ENCODE measurements around the gene PID1. TPM values are rescaled to one million over a fixed set of nuclear protein-coding genes. Genes with fewer than 3 reads are reported as not detected.
"Not testable (repeated sequence)": the region's sequence is repeated elsewhere in the genome, so short reads cannot be mapped to it uniquely, and the experiment has no call there.

Gene PID1
- total and polyA plus RNA-seq, 11 donors = 2.1 to 17.7 (median 7.1) TPM

- H3K27ac ChIP-seq = peak overlapping the region in 10 of 12 donors; percentile 2 to 71 (median 34)
- no peak overlapping the region for H3K4me3 ChIP-seq
- intact Hi-C loops (cut with DNase I) = no loop called here
- WGBS, 4 donors = 45 to 56% (median 51%) methylated on average over 5 of the region's 5 CpGs
- no peaks in the 10 kb centered on the region for H3K27me3 ChIP-seq
- no peak for TF ChIP-seq POLR2A (IDR thresholded peaks at IDR 0.05)
- TF ChIP-seq, protein P1, sequence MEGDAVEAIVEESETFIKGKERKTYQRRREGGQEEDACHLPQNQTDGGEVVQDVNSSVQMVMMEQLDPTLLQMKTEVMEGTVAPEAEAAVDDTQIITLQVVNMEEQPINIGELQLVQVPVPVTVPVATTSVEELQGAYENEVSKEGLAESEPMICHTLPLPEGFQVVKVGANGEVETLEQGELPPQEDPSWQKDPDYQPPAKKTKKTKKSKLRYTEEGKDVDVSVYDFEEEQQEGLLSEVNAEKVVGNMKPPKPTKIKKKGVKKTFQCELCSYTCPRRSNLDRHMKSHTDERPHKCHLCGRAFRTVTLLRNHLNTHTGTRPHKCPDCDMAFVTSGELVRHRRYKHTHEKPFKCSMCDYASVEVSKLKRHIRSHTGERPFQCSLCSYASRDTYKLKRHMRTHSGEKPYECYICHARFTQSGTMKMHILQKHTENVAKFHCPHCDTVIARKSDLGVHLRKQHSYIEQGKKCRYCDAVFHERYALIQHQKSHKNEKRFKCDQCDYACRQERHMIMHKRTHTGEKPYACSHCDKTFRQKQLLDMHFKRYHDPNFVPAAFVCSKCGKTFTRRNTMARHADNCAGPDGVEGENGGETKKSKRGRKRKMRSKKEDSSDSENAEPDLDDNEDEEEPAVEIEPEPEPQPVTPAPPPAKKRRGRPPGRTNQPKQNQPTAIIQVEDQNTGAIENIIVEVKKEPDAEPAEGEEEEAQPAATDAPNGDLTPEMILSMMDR (IDR thresholded peaks at IDR 0.05) = no peak
- peaks cover 0 to 46% (median 17%) of the 10 kb centered on the region in 12 donors for H3K4me1 ChIP-seq
- DNase-seq = no peak
- peak in 1 of 4 donors; percentile 16 for ATAC-seq
- H3K9me3 ChIP-seq = peaks cover 0 to 9% (median 1%) of the 10 kb centered on the region in 12 donors
- H3K36me3 ChIP-seq = no peaks in the 10 kb centered on the region
Observed at GRCh38 chr2:229084447-229084846, 186.6 kb downstream of the PID1 start.

DNA sequence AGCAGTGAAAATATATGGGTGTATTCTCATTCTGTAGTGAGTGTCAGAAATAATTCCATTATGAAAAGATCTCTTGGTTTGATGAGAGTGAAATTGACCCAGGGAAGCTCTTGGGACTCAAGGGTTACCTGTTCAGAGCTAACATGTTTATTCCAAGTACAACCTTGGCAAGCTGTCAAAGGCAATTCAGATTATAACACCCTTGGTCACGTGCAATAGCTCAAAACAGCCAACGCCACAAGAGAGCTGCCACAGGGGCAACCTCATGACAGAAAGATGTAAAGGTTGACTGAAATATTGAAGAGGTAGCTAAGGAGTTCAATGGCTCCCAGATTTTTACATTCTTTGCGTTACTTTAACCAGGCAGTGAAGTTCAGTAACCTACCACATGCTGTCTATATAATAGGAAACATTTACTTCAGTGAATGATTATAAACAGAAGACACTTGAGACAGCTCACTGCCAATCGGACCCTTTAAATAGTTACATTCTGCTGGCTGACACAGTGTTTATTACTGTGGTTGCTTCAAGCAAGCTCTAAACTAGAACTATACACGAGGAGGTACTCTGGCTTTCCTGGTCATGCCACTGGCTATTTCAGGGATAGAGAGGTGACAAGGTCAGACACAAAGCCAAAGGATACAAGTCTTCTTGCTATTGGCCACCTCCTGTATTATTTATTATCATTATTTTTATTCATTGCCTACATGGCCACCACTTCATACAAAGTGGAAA is 187.3 kb downstream of the PID1 start:
- Histone ChIP-seq H3K27ac (peak overlapping the region in 11 of 12 donors; percentile 2 to 71 (median 33)), H3K9me3 (peaks cover 0 to 9% (median 1%) of the 10 kb centered on the region in 12 donors), H3K4me1 (peaks cover 0 to 40% (median 16%) of the 10 kb centered on the region in 12 donors), H3K27me3 (no peaks in the 10 kb centered on the region), H3K36me3 (no peaks in the 10 kb centered on the region), H3K4me3 (no peak overlapping the region)
- intact Hi-C loops (cut with DNase I) = no loop called here
- ATAC-seq = peak; percentile 76 to 91 (median 84)
- DNase-seq = peak in 2 of 5 donors; percentile 17 to 53
- 35 to 43% (median 40%) methylated on average over 5 of the region's 5 CpGs for WGBS, 4 donors
- no peak for TF ChIP-seq POLR2A (IDR thresholded peaks at IDR 0.05)
- TF ChIP-seq, protein P1 (IDR thresholded peaks at IDR 0.05) = no peak

GRCh38 chr2:229081411-229081810 is 189.7 kb downstream of the PID1 start:
- Histone ChIP-seq H3K9me3 (peaks cover 0 to 14% (median 1%) of the 10 kb centered on the region in 12 donors), H3K4me1 (peaks cover 0 to 18% (median 2%) of the 10 kb centered on the region in 12 donors), H3K36me3 (no peaks in the 10 kb centered on the region), H3K27ac (no peak overlapping the region), H3K27me3 (no peaks in the 10 kb centered on the region), H3K4me3 (no peak overlapping the region)
- WGBS, 4 donors = 35 to 55% (median 42%) methylated on average over 1 of the region's 1 CpG
- TF ChIP-seq, protein P1 (IDR thresholded peaks at IDR 0.05) = no peak
- TF ChIP-seq POLR2A (IDR thresholded peaks at IDR 0.05) = no peak
- DNase-seq = no peak
- intact Hi-C loops (cut with DNase I) = no loop called here
- ATAC-seq = no peak

DNA sequence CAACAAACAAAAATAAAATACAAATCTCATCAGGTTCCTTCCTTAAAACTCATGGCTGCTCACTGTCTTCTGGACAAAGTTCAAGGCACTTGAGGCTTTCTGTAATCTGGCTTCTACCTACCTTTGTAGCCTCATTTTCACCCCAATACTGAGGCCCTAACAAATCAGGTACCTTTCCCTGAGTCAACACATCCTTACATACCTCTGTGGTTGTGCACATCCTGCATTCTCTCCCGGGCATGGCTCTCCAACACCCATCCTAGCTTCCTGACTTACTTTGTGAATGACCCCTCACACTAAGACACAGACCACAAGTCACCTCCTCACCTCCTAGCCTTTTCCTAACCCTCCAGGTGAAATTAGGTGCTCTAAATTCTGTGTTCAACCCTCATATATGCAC is 190.9 kb downstream of the PID1 start:
- Histone ChIP-seq H3K4me3 (no peak overlapping the region), H3K4me1 (peaks cover 0 to 18% (median 2%) of the 10 kb centered on the region in 12 donors), H3K27me3 (no peaks in the 10 kb centered on the region), H3K36me3 (no peaks in the 10 kb centered on the region), H3K27ac (no peak overlapping the region), H3K9me3 (peaks cover 0 to 26% (median 8%) of the 10 kb centered on the region in 12 donors)
- no peak for ATAC-seq
- no peak for TF ChIP-seq POLR2A (IDR thresholded peaks at IDR 0.05)
- TF ChIP-seq, protein P1 (IDR thresholded peaks at IDR 0.05) = no peak
- 59 to 77% (median 67%) methylated on average over 1 of the region's 1 CpG for WGBS, 4 donors
- intact Hi-C loops (cut with DNase I) = no loop called here
- DNase-seq = no peak

- H3K36me3 ChIP-seq; DNase-seq; H3K27me3 ChIP-seq; H3K4me3 ChIP-seq; intact Hi-C loops (cut with DNase I); H3K4me1 ChIP-seq; ATAC-seq; H3K27ac ChIP-seq: not testable (repeated sequence)
- 86 to 94% (median 90%) methylated on average over 2 of the region's 2 CpGs for WGBS, 4 donors
- H3K9me3 ChIP-seq = peaks cover 0 to 23% (median 8%) of the 10 kb centered on the region in 12 donors
Observed at GRCh38 chr2:229076886-229077285, 194.2 kb downstream of the PID1 start.
